IMR-90 (cell line): ENCODE results near the gene RNASE3. TPM values are rescaled to one million over a fixed set of nuclear protein-coding genes. Genes with fewer than 3 reads are reported as not detected.
"Not testable (repeated sequence)": the region's sequence is repeated elsewhere in the genome, so short reads cannot be mapped to it uniquely, and the experiment has no call there.

ENCODE experiments used
- ATAC-seq: fragments of 200-7000 bp; cut with Tn5 transposase; 2 replicates; pipeline ENCODE4 v1.9.1; 2020; ENCODE audit warnings: low read depth, mild to moderate bottlenecking, moderate library complexity
- BruUV-seq: library from RNA; stranded (reverse); fragments of 400-500 nt; replicated peaks from 2 replicates; lab custom pipeline; 2021; lab: Mats Ljungman, UMichigan
- CTCF ChIA-PET: fragments of 300-600 bp; formaldehyde crosslinking; extraction: SDS; loops from one replicate; lab custom pipeline; 2021; ENCODE audit warnings: antibody characterized with exemption; lab: Yijun Ruan, JAX
- POLR2A ChIA-PET: fragments of 300-600 bp; sonication (Branson Sonifier 250); formaldehyde crosslinking; loops from one replicate; lab custom pipeline; 2022; ENCODE audit warnings: antibody characterized with exemption; ENCODE audit not compliant: unreplicated experiment; lab: Charles Lee
- DNase-seq: peaks from one replicate; pipeline ENCODE4 v3.0.0; 2013
- H2AFZ ChIP-seq: replicated peaks from 2 replicates; pipeline ENCODE3; 2013; ENCODE audit warnings: low read length, mild to moderate bottlenecking; ENCODE audit not compliant: poor library complexity
- H2AK5ac ChIP-seq: 2 replicates; pipeline ENCODE4 v1.6.1; 2013; ENCODE audit warnings: low read depth, low read length, inconsistent platforms
- H2AK9ac ChIP-seq: replicated peaks from 2 replicates; pipeline ENCODE3; 2013; ENCODE audit warnings: mild to moderate bottlenecking, low read depth, low read length, moderate library complexity; ENCODE audit not compliant: poor library complexity
- H2BK120ac ChIP-seq: 2 replicates; pipeline ENCODE4 v1.6.1; 2013; ENCODE audit warnings: low read depth, low read length, inconsistent platforms
- H2BK15ac ChIP-seq: 3 replicates; pipeline ENCODE4 v1.6.1; 2013; ENCODE audit warnings: low read depth, low read length, inconsistent platforms
- H2BK20ac ChIP-seq: 2 replicates; pipeline ENCODE4 v1.6.1; 2013; ENCODE audit warnings: low read depth, mild to moderate bottlenecking, inconsistent platforms, low read length, moderate library complexity
- H2BK5ac ChIP-seq: 2 replicates; pipeline ENCODE4 v1.6.1; 2013; ENCODE audit warnings: mild to moderate bottlenecking, low read depth, low read length, inconsistent platforms; ENCODE audit not compliant: poor library complexity, severe bottlenecking
- H3K14ac ChIP-seq: replicated peaks from 2 replicates; pipeline ENCODE4 v1.6.1; 2013; ENCODE audit warnings: low read depth, low read length, inconsistent platforms
- H3K18ac ChIP-seq: 2 replicates; pipeline ENCODE4 v1.6.1; 2013; ENCODE audit warnings: low read depth, low read length, control low read depth
- H3K23ac ChIP-seq: 2 replicates; pipeline ENCODE4 v1.6.1; 2013; ENCODE audit warnings: low read depth, low read length, inconsistent platforms
- H3K27ac ChIP-seq: 2 replicates; pipeline ENCODE4 v1.5.1; 2013; ENCODE audit warnings: mild to moderate bottlenecking, control low read depth, low read length; ENCODE audit not compliant: insufficient read depth
- H3K27me3 ChIP-seq: 2 replicates; pipeline ENCODE4 v1.6.1; 2013; ENCODE audit warnings: low read length; ENCODE audit not compliant: control insufficient read depth, insufficient read depth
- H3K36me3 ChIP-seq: 2 replicates; pipeline ENCODE4 v1.6.1; 2013; ENCODE audit warnings: low read length, mixed read lengths; ENCODE audit not compliant: control insufficient read depth, insufficient read depth
- H3K4ac ChIP-seq: 2 replicates; pipeline ENCODE4 v1.6.1; 2013; ENCODE audit warnings: low read depth, low read length, inconsistent platforms
- H3K4me1 ChIP-seq: 2 replicates; pipeline ENCODE4 v1.6.1; 2013; ENCODE audit warnings: low read length, mixed read lengths; ENCODE audit not compliant: control insufficient read depth, insufficient read depth
- H3K4me2 ChIP-seq: 2 replicates; pipeline ENCODE4 v1.6.1; 2013; ENCODE audit warnings: low read depth, mild to moderate bottlenecking, control low read depth, low read length, moderate library complexity
- H3K4me3 ChIP-seq: 2 replicates; pipeline ENCODE4 v1.5.1; 2013; ENCODE audit warnings: low read depth, mild to moderate bottlenecking, control low read depth, low read length, moderate library complexity; ENCODE audit not compliant: insufficient read depth
- H3K56ac ChIP-seq: 2 replicates; pipeline ENCODE4 v1.6.1; 2013; ENCODE audit warnings: low read length, inconsistent platforms; ENCODE audit not compliant: insufficient read depth; ENCODE audit errors: extremely low read depth
- H3K79me1 ChIP-seq, 2 experiments: 2 replicates each; pipeline ENCODE4 v1.6.1; 2013; ENCODE audit warnings: low read length in 2 of 2, inconsistent platforms in 1 of 2, low read depth in 1 of 2
- H3K9ac ChIP-seq: 2 replicates; pipeline ENCODE4 v1.6.1; 2013; ENCODE audit warnings: low read depth, low read length, control low read depth
- H3K9me1 ChIP-seq: 2 replicates; pipeline ENCODE4 v1.6.1; 2013; ENCODE audit warnings: low read length, inconsistent platforms; ENCODE audit not compliant: insufficient read depth
- H3K9me3 ChIP-seq: 2 replicates; pipeline ENCODE4 v1.6.1; 2013; ENCODE audit warnings: low read length; ENCODE audit not compliant: control insufficient read depth, insufficient read depth
- H4K20me1 ChIP-seq: 2 replicates; pipeline ENCODE4 v1.6.1; 2013; ENCODE audit warnings: low read length, inconsistent platforms; ENCODE audit not compliant: insufficient read depth
- H4K5ac ChIP-seq: 2 replicates; pipeline ENCODE4 v1.6.1; 2013; ENCODE audit warnings: mild to moderate bottlenecking, low read depth, low read length, control low read depth
- H4K8ac ChIP-seq, 2 experiments: 2 replicates each; pipeline ENCODE4 v1.6.1; 2013; ENCODE audit warnings: low read depth in 2 of 2, low read length in 2 of 2, control low read depth in 1 of 2, inconsistent platforms in 1 of 2
- H4K91ac ChIP-seq: 2 replicates; pipeline ENCODE4 v1.6.1; 2013; ENCODE audit warnings: low read depth, low read length, inconsistent platforms; ENCODE audit not compliant: insufficient read depth
- WGBS, 2 experiments: methylation state at CpG; one replicate each; pipeline versions ENCODE4 v1.1.5 to v1.1.7; 2013; ENCODE audit warnings: missing lambda C conversion rate in 2 of 2; ENCODE audit not compliant: insufficient read length in 1 of 2; ENCODE audit errors: extremely low coverage in 2 of 2; 5-methylcytosine and 5-hydroxymethylcytosine counted together
- dilution Hi-C: fragments of 300-500 bp; cut with HindIII; formaldehyde crosslinking; loops from one replicate; pipeline ENCODE4 v1.14.3; 2018; ENCODE audit warnings: low sequenced_read_pairs; ENCODE audit not compliant: unreplicated experiment
- in situ Hi-C: fragments of 300-500 bp; cut with MboI; formaldehyde crosslinking; loops from 3 replicates; pipeline ENCODE4 v1.14.3; 2019; ENCODE audit warnings: low sequenced_read_pairs, inconsistent platforms, mixed read lengths
- intact Hi-C: fragments of 100-400 bp; cut with micrococcal nuclease; formaldehyde crosslinking; loops from 2 replicates; pipeline ENCODE4 v1.10.0; 2022
- polyA plus RNA-seq, 3 experiments: library from polyadenylated mRNA; depleted of rRNA; stranded (reverse); fragments of >200 nt; gene quantifications; 2 replicates each; pipeline ENCODE4 v1.2.3, GENCODE V29; 2012; ENCODE audit warnings: low replicate concordance in 1 of 3
- total RNA-seq: library from RNA; depleted of rRNA; stranded (reverse); fragments of >200 nt; gene quantifications from 2 replicates; pipeline ENCODE4 v1.2.3, GENCODE V29; 2012

RNASE3 gene
- total and polyA plus RNA-seq, 2 of the 4 experiments (the other 2 are of a cell fraction): not detected

DNA sequence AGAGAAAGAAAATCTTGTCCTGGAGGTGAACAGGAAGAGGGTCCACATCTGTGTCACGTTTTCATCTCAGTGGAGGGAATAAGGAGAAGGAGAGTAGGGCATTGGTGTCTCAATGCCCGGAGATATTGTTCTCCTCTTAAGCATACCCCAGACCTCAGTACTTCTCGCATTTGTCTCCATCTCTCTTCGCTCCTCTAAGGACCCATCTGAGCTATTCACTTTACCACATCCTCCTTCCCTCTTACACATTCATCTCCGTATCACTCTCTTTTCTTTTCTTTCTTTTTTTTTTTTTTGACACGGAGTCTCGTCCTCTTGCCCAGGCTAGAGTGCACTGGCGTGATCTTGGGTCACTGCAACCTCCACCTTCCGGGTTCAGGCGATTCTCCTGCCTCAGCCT is 8.4 kb upstream of the RNASE3 start:
- H3K27me3 ChIP-seq, CTCF ChIA-PET, intact Hi-C loops: not testable (repeated sequence)

DNA sequence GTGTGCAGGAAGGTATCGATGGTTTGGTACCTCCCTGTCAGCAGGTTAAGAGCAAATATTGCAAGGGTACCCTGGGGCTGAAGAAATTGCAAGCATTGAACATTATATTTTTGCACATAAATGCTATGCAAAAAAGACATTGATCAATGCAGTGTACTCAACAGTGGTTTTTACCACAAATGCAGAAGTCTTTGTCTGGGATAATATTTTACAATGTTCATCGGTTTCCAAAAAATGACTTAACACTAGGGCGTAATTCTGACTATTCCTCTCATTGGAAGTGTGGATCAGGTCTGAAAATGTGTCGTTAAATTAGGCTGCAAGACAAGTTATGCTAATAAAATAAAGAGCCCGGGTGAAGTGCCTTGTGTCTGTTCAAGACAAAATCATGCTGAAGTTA is 2.8 kb upstream of the RNASE3 start:
- H2AFZ ChIP-seq, H2BK5ac ChIP-seq, ATAC-seq, BruUV-seq, H2BK20ac ChIP-seq, H3K36me3 ChIP-seq, H3K27me3 ChIP-seq, H3K18ac ChIP-seq, H3K4me3 ChIP-seq, H3K9me3 ChIP-seq, H2BK15ac ChIP-seq, H3K14ac ChIP-seq, H3K4me1 ChIP-seq, H3K23ac ChIP-seq, dilution Hi-C loops, H3K4me2 ChIP-seq, H3K79me1 ChIP-seq, H4K20me1 ChIP-seq, H3K9me1 ChIP-seq, H4K5ac ChIP-seq, CTCF ChIA-PET, H4K91ac ChIP-seq, H3K4ac ChIP-seq, H3K9ac ChIP-seq, H2AK5ac ChIP-seq, H2AK9ac ChIP-seq, POLR2A ChIA-PET, H3K27ac ChIP-seq, in situ Hi-C loops, H4K8ac ChIP-seq, H2BK120ac ChIP-seq, H3K56ac ChIP-seq, DNase-seq, intact Hi-C loops: not testable (repeated sequence)
- WGBS, 2 experiments: no CpG with 5 or more reads among the region's 5 CpGs

More for the DNA sequence above, 8.4 kb upstream of the RNASE3 start:
- in situ Hi-C loops, H4K5ac ChIP-seq, H3K4me3 ChIP-seq, H3K9me1 ChIP-seq, ATAC-seq, BruUV-seq, H2BK120ac ChIP-seq, H3K9me3 ChIP-seq, H3K4ac ChIP-seq, H2AK5ac ChIP-seq, H3K56ac ChIP-seq, H2BK20ac ChIP-seq, H3K27ac ChIP-seq, H2BK15ac ChIP-seq, H3K18ac ChIP-seq, H2BK5ac ChIP-seq, H3K36me3 ChIP-seq, H3K79me1 ChIP-seq, H3K4me2 ChIP-seq, H2AFZ ChIP-seq, H4K91ac ChIP-seq, DNase-seq, POLR2A ChIA-PET, H2AK9ac ChIP-seq, H3K23ac ChIP-seq, H3K14ac ChIP-seq, H3K9ac ChIP-seq, dilution Hi-C loops, H4K8ac ChIP-seq, H3K4me1 ChIP-seq, H4K20me1 ChIP-seq: not testable (repeated sequence)
- WGBS, 2 experiments: no CpG with 5 or more reads among the region's 10 CpGs
